Mesothelial cell of epicardium (in vitro differentiated cells): ENCODE measurements around the gene NHSL2. TPM values are rescaled to one million over a fixed set of nuclear protein-coding genes. Genes with fewer than 3 reads are reported as not detected.
A peak's percentile ranks its signal among the peaks of the same experiment; 100 is the strongest.

Source experiments
- DNase-seq, 2 experiments: peaks; one replicate each; pipeline ENCODE4 v3.0.0; 2021; ENCODE audit warnings: low spot score in 2 of 2; ENCODE audit not compliant: unreplicated experiment in 2 of 2
- H3K27ac Mint-ChIP-seq: 2 replicates; pipeline ENCODE4 v1.8.0; 2021; ENCODE audit warnings: mixed read lengths
- H3K27me3 Mint-ChIP-seq: 2 replicates; pipeline ENCODE4 v1.8.0; 2021; ENCODE audit warnings: low read depth, mixed read lengths
- H3K36me3 Mint-ChIP-seq: 2 replicates; pipeline ENCODE4 v1.8.0; 2021; ENCODE audit warnings: mixed read lengths
- H3K4me1 Mint-ChIP-seq: 2 replicates; pipeline ENCODE4 v1.8.0; 2021; ENCODE audit warnings: mixed read lengths
- H3K4me3 Mint-ChIP-seq: 2 replicates; pipeline ENCODE4 v1.8.0; 2021; ENCODE audit warnings: mild to moderate bottlenecking, moderate library complexity, mixed read lengths
- H3K9me3 Mint-ChIP-seq: 2 replicates; pipeline ENCODE4 v1.8.0; 2021; ENCODE audit warnings: mixed read lengths
- total RNA-seq: library from RNA; stranded (reverse); gene quantifications from 3 replicates; pipeline ENCODE4 v1.2.1, GENCODE V29; 2021
- TF ChIP-seq, protein P1 (sequence below): fragments of 200-600 bp; sonication (generic); IDR thresholded peaks from one replicate; pipeline ENCODE4 v1.5.0; 2021; ENCODE audit warnings: antibody characterized with exemption; ENCODE audit not compliant: unreplicated experiment

The NHSL2 gene
- total RNA-seq, 1 donor from 2014 or later: 24.0 TPM

DNA sequence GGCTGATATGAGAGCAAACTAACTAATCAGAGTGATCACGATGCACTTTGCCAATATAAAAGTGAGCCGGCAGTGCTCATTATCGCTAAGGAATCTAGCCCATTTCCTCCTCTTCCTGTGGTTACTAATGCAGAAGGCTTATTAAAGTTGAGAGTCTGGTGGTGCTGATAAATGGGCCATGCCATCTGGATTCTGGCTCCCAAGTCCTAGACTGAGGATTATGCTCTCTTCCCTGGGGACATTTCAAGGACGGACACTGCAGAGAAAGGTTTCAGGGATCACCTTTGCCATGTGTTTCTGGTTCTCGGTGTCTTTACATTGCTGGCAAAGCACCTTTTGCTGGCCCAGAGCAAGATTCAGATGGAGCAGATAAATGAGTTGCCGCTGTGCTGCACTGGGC lies 135.8 kb downstream of the NHSL2 start:
- Mint-ChIP-seq H3K36me3 (peaks cover 5% of the 10 kb centered on the region), H3K4me1 (peaks cover 48% of the 10 kb centered on the region), H3K4me3 (no peak overlapping the region), H3K9me3 (peaks cover 7% of the 10 kb centered on the region), H3K27me3 (no peaks in the 10 kb centered on the region), H3K27ac (peak overlapping the region; percentile 86)
- no peak for DNase-seq
- TF ChIP-seq, protein P1, sequence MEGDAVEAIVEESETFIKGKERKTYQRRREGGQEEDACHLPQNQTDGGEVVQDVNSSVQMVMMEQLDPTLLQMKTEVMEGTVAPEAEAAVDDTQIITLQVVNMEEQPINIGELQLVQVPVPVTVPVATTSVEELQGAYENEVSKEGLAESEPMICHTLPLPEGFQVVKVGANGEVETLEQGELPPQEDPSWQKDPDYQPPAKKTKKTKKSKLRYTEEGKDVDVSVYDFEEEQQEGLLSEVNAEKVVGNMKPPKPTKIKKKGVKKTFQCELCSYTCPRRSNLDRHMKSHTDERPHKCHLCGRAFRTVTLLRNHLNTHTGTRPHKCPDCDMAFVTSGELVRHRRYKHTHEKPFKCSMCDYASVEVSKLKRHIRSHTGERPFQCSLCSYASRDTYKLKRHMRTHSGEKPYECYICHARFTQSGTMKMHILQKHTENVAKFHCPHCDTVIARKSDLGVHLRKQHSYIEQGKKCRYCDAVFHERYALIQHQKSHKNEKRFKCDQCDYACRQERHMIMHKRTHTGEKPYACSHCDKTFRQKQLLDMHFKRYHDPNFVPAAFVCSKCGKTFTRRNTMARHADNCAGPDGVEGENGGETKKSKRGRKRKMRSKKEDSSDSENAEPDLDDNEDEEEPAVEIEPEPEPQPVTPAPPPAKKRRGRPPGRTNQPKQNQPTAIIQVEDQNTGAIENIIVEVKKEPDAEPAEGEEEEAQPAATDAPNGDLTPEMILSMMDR: no peak

DNA sequence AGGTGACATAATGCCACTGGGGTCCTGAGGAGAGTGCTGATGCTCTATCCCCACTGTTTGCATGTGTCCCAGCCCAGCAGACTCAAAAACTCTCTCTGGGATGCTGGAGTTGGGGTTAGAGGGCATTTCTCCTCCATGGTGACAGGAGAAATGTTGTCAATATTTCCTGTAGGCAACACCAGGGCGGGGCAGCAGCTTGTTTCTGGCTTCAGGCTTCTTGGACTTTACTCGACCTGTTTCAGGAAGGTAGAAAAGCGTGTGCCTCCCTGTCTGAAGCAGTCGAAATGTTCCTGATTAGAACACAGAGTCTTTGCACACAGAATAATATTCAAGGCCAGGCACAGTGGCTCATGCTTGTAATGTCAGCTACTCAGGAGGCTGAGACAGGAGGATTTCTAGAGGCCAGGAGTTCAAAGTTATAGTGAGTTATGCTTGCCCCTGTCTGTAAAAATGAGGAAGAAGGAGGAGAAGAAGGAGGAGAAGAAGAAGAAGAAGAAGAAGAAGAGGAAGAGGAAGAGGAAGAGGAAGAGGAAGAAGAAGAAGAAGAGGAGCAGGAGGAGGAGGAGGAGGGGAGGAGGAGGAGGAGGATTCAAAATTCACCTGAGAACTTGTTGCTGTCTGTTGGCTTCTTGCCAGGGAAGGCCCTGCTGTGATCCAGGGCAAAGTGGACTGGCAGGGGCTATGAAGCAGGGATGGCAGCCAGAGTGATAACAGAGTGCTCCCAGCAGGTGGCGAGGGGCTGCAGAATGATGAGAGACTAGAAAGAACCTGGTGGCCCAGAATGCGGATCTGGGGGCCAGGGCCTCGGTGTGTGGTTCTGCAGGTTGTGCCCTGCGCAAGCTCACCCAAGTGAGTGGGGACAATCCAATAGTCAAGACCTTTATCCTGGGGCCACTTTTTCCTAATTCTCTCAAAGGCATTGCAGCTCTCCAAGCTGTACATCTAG lies 138.1 kb downstream of the NHSL2 start:
- no peak overlapping the region for H3K4me3 Mint-ChIP-seq
- TF ChIP-seq, protein P1: no peak
- H3K4me1 Mint-ChIP-seq: peaks cover 40% of the 10 kb centered on the region
- DNase-seq: no peak
- peaks cover 8% of the 10 kb centered on the region for H3K36me3 Mint-ChIP-seq
- no peak overlapping the region for H3K27ac Mint-ChIP-seq
- no peaks in the 10 kb centered on the region for H3K27me3 Mint-ChIP-seq
- H3K9me3 Mint-ChIP-seq: peaks cover 14% of the 10 kb centered on the region

DNA sequence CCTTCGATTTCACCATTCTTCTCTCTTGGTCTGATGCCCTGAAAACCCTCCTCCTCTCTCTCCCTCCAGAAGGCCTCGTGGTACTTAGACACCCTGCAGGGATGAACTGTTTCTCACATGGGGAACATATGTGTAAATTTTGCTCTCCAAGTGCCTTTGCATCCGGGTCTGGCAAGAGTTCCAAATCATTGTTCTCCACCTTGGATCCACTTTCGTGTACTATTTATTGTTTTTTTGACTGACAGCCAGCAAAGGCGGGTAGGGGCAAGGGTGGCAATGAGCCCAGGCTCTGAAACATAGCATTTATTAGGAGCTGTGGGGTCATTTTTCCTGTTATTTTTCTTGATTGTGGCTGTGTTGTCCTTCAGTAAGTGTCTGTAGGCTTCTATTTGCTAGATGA lies 139.4 kb downstream of the NHSL2 start:
- no peak overlapping the region for H3K4me3 Mint-ChIP-seq
- H3K36me3 Mint-ChIP-seq: peaks cover 8% of the 10 kb centered on the region
- H3K9me3 Mint-ChIP-seq: peaks cover 14% of the 10 kb centered on the region
- no peak overlapping the region for H3K27ac Mint-ChIP-seq
- peaks cover 32% of the 10 kb centered on the region for H3K4me1 Mint-ChIP-seq
- H3K27me3 Mint-ChIP-seq: no peaks in the 10 kb centered on the region
- TF ChIP-seq, protein P1: no peak
- no peak for DNase-seq

DNA sequence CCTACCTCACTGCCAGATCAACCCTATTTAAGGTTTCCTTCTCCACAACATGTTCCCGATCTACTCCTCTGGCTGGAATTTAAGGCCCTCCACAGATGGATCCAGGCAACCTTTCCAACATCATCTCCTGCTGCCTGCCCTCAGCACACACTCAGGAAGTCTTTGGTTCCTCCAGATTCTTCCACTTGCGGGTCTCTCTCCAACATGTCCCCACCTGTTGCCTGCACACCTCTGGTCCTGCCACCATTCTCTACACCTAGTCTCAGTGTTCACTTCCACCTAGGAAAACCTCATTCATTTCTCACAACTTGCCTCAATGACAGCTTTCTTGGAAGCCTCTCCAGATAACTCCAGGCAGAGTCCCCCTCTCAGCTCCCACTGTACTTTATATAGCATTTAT lies 140.9 kb downstream of the NHSL2 start:
- Mint-ChIP-seq H3K27me3 (no peaks in the 10 kb centered on the region), H3K4me3 (no peak overlapping the region), H3K4me1 (peaks cover 18% of the 10 kb centered on the region), H3K9me3 (peaks cover 18% of the 10 kb centered on the region), H3K27ac (no peak overlapping the region), H3K36me3 (peaks cover 8% of the 10 kb centered on the region)
- TF ChIP-seq, protein P1: no peak
- DNase-seq: no peak

DNA sequence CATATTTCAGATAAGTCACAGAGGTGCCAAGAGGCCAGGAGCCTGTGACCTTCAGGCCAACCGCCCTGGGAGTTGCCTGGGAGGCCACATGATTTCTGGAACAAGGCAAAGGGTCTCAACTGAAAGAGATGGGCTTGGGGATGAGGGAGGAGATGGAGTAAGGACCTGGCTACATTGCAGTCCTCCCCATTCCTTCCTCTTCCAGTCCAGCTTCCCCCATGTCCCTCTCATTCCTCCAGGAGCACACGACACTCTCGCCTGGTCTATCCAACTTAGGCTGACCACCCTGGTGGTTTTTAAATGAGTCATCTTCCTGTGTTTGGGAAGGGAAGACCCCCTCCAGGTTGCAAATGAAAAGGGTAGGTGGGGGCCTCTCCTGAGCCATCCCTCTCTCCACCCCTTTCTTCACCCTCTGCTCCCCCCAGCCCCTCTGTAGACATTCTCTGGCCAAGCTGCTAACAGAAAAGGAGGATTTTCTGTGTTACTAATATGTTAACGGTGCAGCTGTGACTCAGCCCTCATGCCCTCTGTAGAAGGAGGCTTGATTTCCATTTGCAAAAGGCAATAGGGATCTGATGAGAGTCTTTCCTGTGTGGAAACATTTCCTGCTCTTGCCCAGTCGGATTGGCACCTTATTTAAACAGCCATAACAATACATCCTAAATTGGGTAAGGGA lies 141.9 kb downstream of the NHSL2 start:
- peaks cover 22% of the 10 kb centered on the region for H3K4me1 Mint-ChIP-seq
- DNase-seq: no peak
- TF ChIP-seq, protein P1: no peak
- H3K36me3 Mint-ChIP-seq: peaks cover 8% of the 10 kb centered on the region
- no peak overlapping the region for H3K27ac Mint-ChIP-seq
- H3K9me3 Mint-ChIP-seq: peaks cover 18% of the 10 kb centered on the region
- H3K4me3 Mint-ChIP-seq: no peak overlapping the region
- no peaks in the 10 kb centered on the region for H3K27me3 Mint-ChIP-seq
